Prostate gland (tissue), 2 donors: ENCODE results near the gene PRPF8. TPM values are rescaled to one million over a fixed set of nuclear protein-coding genes. Genes with fewer than 3 reads are reported as not detected.

Experiments used
- DNase-seq: peaks from one replicate; pipeline ENCODE4 v3.0.0-alpha.2; 2019; ENCODE audit warnings: low spot score
- H3K27ac ChIP-seq, 2 donors: fragments of 200-600 bp; sonication (generic); 2 replicates each; pipeline ENCODE4 v1.5.1; 2017 to 2019
- H3K27me3 ChIP-seq: fragments of 200-600 bp; sonication (generic); replicated peaks from 2 replicates; pipeline ENCODE4 v1.5.1; 2019; ENCODE audit not compliant: insufficient read depth
- H3K36me3 ChIP-seq, 2 donors: fragments of 200-600 bp; sonication (generic); 1 replicate in 1 of 2; 2 replicates in 1 of 2; pipeline versions ENCODE4 v1.5.1 to v1.8.1; 2017 to 2019
- H3K4me1 ChIP-seq: fragments of 200-600 bp; sonication (generic); replicated peaks from 2 replicates; pipeline ENCODE4 v1.5.1; 2019
- H3K4me3 ChIP-seq, 2 donors: fragments of 200-600 bp; sonication (generic); 2 replicates each; pipeline ENCODE4 v1.5.1; 2017 to 2019
- H3K9me3 ChIP-seq: fragments of 200-600 bp; sonication (generic); 2 replicates; pipeline ENCODE4 v1.5.1; 2017
- POLR2A ChIP-seq: fragments of 450-650 bp; IDR thresholded peaks from one replicate; pipeline ENCODE4 v1.6.1; 2016; ENCODE audit warnings: antibody characterized with exemption, mild to moderate bottlenecking
- POLR2AphosphoS5 ChIP-seq: sonication (generic); formaldehyde crosslinking; IDR thresholded peaks from one replicate; pipeline ENCODE4 v1.6.1; 2017; ENCODE audit warnings: antibody characterized with exemption
- WGBS: methylation state at CpG from one replicate; pipeline ENCODE4 v1.1.5; 2018; 5-methylcytosine and 5-hydroxymethylcytosine counted together
- intact Hi-C: fragments of 100-400 bp; cut with DNase I; formaldehyde crosslinking; loops from one replicate; pipeline ENCODE4 v1.14.2; 2022
- total RNA-seq, 2 donors: library from RNA; depleted of rRNA; stranded (reverse); fragments of >200 nt; gene quantifications; one replicate each; pipeline ENCODE4 v1.1.0, GENCODE V29; 2016
- TF ChIP-seq, protein P1 (sequence below), 4 experiments: fragments of 200-600 bp in 2 of 4; fragments of 450-650 bp in 2 of 4; sonication (generic) in 2 of 4; IDR thresholded peaks; 1 replicate in 3 of 4; 2 replicates in 1 of 4; pipeline ENCODE4 v1.5.1; 2016 to 2019; ENCODE audit warnings: antibody characterized with exemption in 4 of 4, mild to moderate bottlenecking in 2 of 4, moderate library complexity in 2 of 4

PRPF8 gene
- total RNA-seq, 2 donors from 2014 or later, result 235 to 321 TPM

DNA sequence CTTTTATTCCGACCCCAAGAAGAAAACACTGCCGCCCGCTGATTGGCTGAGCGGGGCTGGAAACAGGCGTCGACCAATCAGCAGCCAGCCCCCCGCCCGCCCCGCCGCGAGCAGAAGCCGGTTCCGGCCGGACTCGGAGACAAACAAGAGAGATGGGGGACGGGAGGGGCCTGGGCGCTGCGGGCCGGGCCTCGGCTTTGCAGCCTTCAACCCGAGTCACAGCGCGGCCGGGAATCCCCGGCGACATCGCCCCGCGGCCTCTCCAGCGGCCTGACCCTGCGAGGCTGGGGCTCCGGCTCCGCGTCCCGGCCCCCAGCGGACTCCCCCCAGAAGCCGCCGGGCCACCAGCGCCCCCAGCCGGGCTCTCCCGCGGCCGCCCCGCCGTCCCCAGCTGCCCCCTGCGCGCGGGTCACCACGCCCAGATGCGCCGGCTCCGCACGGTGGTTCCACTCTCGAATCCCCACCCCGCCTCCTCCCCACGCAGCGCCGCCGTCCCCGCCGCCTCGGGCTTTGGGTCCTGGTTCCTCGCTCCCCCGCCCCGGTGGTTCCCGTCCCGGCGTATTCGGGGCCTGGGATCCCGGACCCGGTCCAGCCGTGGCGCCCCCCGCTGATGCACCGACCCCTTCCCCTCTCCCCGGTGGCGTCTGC, 55.7 kb downstream of the PRPF8 start:
- peak overlapping the region; percentile 47 to 83 for H3K4me3 ChIP-seq
- WGBS, result 1% methylated on average over 66 of the region's 77 CpGs

DNA sequence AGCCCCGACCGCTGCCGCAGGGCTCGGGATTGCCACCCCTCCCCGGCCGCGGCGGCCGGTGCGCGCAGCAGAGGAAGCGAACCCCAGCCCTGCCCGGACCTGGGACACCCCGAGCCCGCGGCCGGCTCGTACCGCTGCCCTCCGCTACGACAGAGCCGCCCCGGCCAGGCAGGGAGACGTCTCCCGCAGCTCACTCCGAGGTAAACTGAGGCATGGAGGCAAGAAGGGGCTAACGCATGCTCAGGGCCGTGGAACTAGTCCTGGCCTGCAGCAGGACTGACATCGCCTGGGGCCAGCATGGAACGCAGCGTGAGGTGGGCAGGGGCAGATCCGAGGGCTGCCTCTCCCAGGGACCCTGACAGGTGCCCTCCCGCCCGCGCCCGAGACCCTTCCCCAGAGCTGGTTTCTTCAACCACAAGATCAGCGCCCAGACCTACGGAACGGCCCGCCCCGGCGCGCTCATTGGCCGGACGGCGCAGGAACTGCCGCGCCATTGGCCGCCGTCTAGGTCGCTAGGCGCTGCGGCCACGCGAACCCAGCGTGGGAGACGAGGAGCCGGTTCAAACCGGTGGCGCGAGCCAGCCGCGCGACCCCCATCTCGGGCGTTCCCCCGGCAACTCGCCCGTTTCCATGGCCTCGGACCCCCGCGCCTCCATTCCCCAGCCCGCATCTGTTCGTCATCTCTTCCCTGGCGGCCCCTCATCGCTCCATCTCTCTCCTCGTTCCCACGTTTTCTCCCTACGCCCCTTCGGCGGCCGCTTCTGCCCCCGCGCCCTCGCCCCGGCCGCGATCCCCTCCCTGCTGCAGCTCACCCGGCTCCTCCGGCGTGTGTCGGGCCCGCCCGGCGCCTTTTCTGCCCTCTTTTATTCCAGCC, 56.4 kb downstream of the PRPF8 start, which contains the start of gene SLC43A2:
Gene SLC43A2 (minus strand): TSS at position 853 of the 874 bp plus-strand sequence. CDS start 960 bp downstream, outside the sequence.
- intact Hi-C loops, result loop anchor here (1.0 to 5.0 kb wide), 2 partner anchors 36 to 51 kb away; no protein-coding TSS in a partner anchor
- DNase-seq, result peak; percentile 81
- Histone ChIP-seq H3K4me1 (peaks cover 8% of the 10 kb centered on the region), H3K36me3 (no peaks in the 10 kb centered on the region), H3K27ac (peak within 1 kb of the TSS; percentile 78 to 94), H3K4me3 (peak within 1 kb of the TSS; percentile 47 to 83), H3K27me3 (no peaks in the 10 kb centered on the region), H3K9me3 (no peaks in the 10 kb centered on the region)
- under 1% methylated on average over 80 of the region's 95 CpGs for WGBS
- peak; percentile 51 for TF ChIP-seq POLR2AphosphoS5
- TF ChIP-seq, protein P1, sequence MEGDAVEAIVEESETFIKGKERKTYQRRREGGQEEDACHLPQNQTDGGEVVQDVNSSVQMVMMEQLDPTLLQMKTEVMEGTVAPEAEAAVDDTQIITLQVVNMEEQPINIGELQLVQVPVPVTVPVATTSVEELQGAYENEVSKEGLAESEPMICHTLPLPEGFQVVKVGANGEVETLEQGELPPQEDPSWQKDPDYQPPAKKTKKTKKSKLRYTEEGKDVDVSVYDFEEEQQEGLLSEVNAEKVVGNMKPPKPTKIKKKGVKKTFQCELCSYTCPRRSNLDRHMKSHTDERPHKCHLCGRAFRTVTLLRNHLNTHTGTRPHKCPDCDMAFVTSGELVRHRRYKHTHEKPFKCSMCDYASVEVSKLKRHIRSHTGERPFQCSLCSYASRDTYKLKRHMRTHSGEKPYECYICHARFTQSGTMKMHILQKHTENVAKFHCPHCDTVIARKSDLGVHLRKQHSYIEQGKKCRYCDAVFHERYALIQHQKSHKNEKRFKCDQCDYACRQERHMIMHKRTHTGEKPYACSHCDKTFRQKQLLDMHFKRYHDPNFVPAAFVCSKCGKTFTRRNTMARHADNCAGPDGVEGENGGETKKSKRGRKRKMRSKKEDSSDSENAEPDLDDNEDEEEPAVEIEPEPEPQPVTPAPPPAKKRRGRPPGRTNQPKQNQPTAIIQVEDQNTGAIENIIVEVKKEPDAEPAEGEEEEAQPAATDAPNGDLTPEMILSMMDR (IDR thresholded peaks at IDR 0.05), result peak in 1 of 4 experiments; percentile 42
- peak; percentile 46 for TF ChIP-seq POLR2A

More for the DNA sequence above, 55.7 kb downstream of the PRPF8 start:
- intact Hi-C loops, result loop anchor here (1.0 to 5.0 kb wide), 2 partner anchors 37 to 55 kb away; no protein-coding TSS in a partner anchor
- Histone ChIP-seq H3K27ac (peak overlapping the region; percentile 78 to 94), H3K4me1 (peaks cover 8% of the 10 kb centered on the region), H3K9me3 (no peaks in the 10 kb centered on the region), H3K36me3 (no peaks in the 10 kb centered on the region), H3K27me3 (no peaks in the 10 kb centered on the region)
- DNase-seq, result peak; percentile 94
- TF ChIP-seq POLR2A (peak; percentile 74), POLR2AphosphoS5 (peak; percentile 64)
- TF ChIP-seq, protein P1 (IDR thresholded peaks at IDR 0.05), result peak; percentile 27 to 72 (median 48)

DNA sequence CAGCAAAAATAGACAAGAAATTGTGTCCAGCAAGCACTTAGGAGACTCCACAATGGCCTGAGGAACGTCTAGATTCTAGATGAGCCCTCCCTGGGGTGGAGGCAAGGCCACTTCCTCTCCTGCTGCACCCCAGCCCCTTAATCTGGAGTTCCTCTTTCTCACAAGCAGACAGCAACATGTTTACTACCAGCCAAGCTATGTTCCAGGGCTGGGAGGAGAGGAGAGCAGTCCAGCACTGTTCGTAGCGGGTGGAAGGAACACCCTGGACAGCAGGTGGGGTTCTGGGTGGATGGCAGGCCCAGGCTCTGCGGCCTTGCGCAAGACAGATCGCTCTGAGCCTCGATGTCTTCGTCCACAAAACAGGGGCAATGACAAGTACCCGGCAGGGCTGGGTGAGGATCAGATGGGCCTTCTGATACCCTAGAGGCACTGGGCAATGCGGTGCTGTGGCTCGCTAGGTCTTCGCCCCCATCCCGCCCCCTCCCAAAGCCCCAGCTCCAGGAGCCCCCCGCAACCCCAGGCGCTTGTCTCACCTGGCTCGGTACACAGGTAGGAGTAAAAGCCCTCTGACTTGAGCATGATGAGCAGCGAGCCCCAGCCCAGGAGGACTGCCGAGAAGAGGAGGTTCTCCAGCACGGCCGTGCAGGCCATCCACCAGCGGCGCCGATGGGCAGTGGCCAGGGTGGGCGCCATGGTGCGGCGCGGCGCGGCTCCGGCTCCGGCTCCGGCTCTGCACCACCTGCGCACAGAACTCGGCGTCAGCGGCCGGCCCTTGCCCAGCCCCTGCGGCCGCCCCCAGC, 57.3 kb downstream of the PRPF8 start:
- peak overlapping the region; percentile 78 to 94 for H3K27ac ChIP-seq
- peak overlapping the region; percentile 47 to 83 for H3K4me3 ChIP-seq
- no peaks in the 10 kb centered on the region for H3K9me3 ChIP-seq
- WGBS, result 30% methylated on average over 21 of the region's 39 CpGs
- peaks cover 8% of the 10 kb centered on the region for H3K4me1 ChIP-seq
- H3K27me3 ChIP-seq, result no peaks in the 10 kb centered on the region
- no peaks in the 10 kb centered on the region for H3K36me3 ChIP-seq
- DNase-seq, result no peak
- TF ChIP-seq, protein P1 (IDR thresholded peaks at IDR 0.05), result no peak
- TF ChIP-seq POLR2AphosphoS5 (no peak), POLR2A (no peak)
- intact Hi-C loops, result loop anchor here (1.0 to 5.0 kb wide), 2 partner anchors 35 to 50 kb away; no protein-coding TSS in a partner anchor

DNA sequence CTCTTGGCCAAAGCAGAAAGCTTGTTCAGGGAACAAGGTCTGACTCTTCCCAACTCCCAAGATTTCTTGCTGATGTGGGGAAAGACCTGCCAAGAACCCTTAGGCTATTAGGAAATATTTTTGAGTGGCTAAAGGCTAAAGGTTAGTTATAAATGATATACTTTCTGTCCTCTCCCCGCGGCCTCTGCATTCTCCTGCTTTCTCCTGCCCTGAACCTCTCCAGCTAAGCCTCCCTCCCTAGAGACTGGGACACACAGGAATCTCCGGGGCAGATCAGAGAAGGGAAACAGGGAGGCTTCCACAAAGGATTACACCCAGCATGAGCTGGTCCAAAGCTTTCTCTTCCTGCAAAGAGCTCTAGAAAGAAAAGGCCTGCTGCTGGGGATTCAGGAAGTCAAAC, 58.3 kb downstream of the PRPF8 start:
- intact Hi-C loops, result loop anchor here (5.0 kb wide), 1 partner anchor 34 kb away; no protein-coding TSS in a partner anchor
- no peaks in the 10 kb centered on the region for H3K9me3 ChIP-seq
- H3K27me3 ChIP-seq, result no peaks in the 10 kb centered on the region
- no peaks in the 10 kb centered on the region for H3K36me3 ChIP-seq
- H3K27ac ChIP-seq, result no peak overlapping the region
- TF ChIP-seq POLR2AphosphoS5 (no peak), POLR2A (no peak)
- TF ChIP-seq, protein P1 (IDR thresholded peaks at IDR 0.05), result no peak
- peaks cover 8% of the 10 kb centered on the region for H3K4me1 ChIP-seq
- WGBS, result 57% methylated on average over 3 of the region's 3 CpGs
- no peak overlapping the region for H3K4me3 ChIP-seq
- DNase-seq, result no peak
